ENCODE results near the gene UGT2A1.

Gene UGT2A1

GRCh38 chr4:69584135-69584534 lies 68.9 kb downstream of the UGT2A1 start:
- no peak for ATAC-seq
- TF ChIP-seq PPARA (CRISPR knock-in tag; IDR thresholded peaks at IDR 0.05; ENCODE audit: borderline replicate concordance) (no peak), ZNF70 (CRISPR knock-in tag; IDR thresholded peaks at IDR 0.05) (no peak), ZC3H10 (CRISPR knock-in tag; IDR thresholded peaks at IDR 0.05) (no peak), TCF4 (CRISPR knock-in tag; IDR thresholded peaks at IDR 0.05; ENCODE audit: borderline replicate concordance) (no peak), ZFP30 (CRISPR knock-in tag; IDR thresholded peaks at IDR 0.05) (no peak), ESRRG (CRISPR knock-in tag; IDR thresholded peaks at IDR 0.05) (no peak), ISL1 (CRISPR knock-in tag; IDR thresholded peaks at IDR 0.05) (no peak), ARNTL (CRISPR knock-in tag; IDR thresholded peaks at IDR 0.05; ENCODE audit: borderline replicate concordance, low read depth) (no peak), ZNF565 (CRISPR knock-in tag; conservative IDR thresholded peaks at IDR 0.05; ENCODE audit: low read depth) (no peak), CSRNP3 (CRISPR knock-in tag; IDR thresholded peaks at IDR 0.05) (no peak), ZNF8 (CRISPR knock-in tag; IDR thresholded peaks at IDR 0.05) (no peak), OSR1 (CRISPR knock-in tag; IDR thresholded peaks at IDR 0.05) (no peak), SNAI2 (CRISPR knock-in tag; IDR thresholded peaks at IDR 0.05) (no peak)
- TF ChIP-seq, protein P1, sequence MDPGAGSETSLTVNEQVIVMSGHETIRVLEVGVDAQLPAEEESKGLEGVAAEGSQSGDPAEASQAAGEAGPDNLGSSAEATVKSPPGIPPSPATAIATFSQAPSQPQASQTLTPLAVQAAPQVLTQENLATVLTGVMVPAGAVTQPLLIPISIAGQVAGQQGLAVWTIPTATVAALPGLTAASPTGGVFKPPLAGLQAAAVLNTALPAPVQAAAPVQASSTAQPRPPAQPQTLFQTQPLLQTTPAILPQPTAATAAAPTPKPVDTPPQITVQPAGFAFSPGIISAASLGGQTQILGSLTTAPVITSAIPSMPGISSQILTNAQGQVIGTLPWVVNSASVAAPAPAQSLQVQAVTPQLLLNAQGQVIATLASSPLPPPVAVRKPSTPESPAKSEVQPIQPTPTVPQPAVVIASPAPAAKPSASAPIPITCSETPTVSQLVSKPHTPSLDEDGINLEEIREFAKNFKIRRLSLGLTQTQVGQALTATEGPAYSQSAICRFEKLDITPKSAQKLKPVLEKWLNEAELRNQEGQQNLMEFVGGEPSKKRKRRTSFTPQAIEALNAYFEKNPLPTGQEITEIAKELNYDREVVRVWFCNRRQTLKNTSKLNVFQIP (CRISPR knock-in tag; IDR thresholded peaks at IDR 0.05; ENCODE audit: borderline replicate concordance, low read depth), result no peak
- TF ChIP-seq, protein P2, sequence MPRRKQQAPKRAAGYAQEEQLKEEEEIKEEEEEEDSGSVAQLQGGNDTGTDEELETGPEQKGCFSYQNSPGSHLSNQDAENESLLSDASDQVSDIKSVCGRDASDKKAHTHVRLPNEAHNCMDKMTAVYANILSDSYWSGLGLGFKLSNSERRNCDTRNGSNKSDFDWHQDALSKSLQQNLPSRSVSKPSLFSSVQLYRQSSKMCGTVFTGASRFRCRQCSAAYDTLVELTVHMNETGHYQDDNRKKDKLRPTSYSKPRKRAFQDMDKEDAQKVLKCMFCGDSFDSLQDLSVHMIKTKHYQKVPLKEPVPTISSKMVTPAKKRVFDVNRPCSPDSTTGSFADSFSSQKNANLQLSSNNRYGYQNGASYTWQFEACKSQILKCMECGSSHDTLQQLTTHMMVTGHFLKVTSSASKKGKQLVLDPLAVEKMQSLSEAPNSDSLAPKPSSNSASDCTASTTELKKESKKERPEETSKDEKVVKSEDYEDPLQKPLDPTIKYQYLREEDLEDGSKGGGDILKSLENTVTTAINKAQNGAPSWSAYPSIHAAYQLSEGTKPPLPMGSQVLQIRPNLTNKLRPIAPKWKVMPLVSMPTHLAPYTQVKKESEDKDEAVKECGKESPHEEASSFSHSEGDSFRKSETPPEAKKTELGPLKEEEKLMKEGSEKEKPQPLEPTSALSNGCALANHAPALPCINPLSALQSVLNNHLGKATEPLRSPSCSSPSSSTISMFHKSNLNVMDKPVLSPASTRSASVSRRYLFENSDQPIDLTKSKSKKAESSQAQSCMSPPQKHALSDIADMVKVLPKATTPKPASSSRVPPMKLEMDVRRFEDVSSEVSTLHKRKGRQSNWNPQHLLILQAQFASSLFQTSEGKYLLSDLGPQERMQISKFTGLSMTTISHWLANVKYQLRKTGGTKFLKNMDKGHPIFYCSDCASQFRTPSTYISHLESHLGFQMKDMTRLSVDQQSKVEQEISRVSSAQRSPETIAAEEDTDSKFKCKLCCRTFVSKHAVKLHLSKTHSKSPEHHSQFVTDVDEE (CRISPR knock-in tag; IDR thresholded peaks at IDR 0.05), result no peak

- TF ChIP-seq TCF4 (CRISPR knock-in tag; IDR thresholded peaks at IDR 0.05; ENCODE audit: borderline replicate concordance), result no peak
- TF ChIP-seq, protein P2 (CRISPR knock-in tag; IDR thresholded peaks at IDR 0.05), result no peak
- no peak for TF ChIP-seq CSRNP3 (CRISPR knock-in tag; IDR thresholded peaks at IDR 0.05)
- TF ChIP-seq ISL1 (CRISPR knock-in tag; IDR thresholded peaks at IDR 0.05), result no peak
- no peak for TF ChIP-seq CSDC2 (CRISPR knock-in tag; IDR thresholded peaks at IDR 0.05)
- no peak for TF ChIP-seq TOX (CRISPR knock-in tag; IDR thresholded peaks at IDR 0.05; ENCODE audit: borderline replicate concordance)
- no peak for TF ChIP-seq ZFP3 (CRISPR knock-in tag; IDR thresholded peaks at IDR 0.05)
- TF ChIP-seq, protein P1 (CRISPR knock-in tag; IDR thresholded peaks at IDR 0.05; ENCODE audit: borderline replicate concordance, low read depth), result no peak
- no peak for TF ChIP-seq ZNF8 (CRISPR knock-in tag; IDR thresholded peaks at IDR 0.05)
- TF ChIP-seq ZC3H10 (CRISPR knock-in tag; IDR thresholded peaks at IDR 0.05), result no peak
- no peak for TF ChIP-seq CREB5 (CRISPR knock-in tag; IDR thresholded peaks at IDR 0.05; ENCODE audit: low read depth)
- no peak for TF ChIP-seq ZNF70 (CRISPR knock-in tag; IDR thresholded peaks at IDR 0.05)
- TF ChIP-seq RARB (CRISPR knock-in tag; IDR thresholded peaks at IDR 0.05), result no peak
- ATAC-seq, result no peak
Observed at GRCh38 chr4:69583543-69583942, 69.5 kb downstream of the UGT2A1 start.

Measured in SK-N-SH treated with all-trans-retinoic acid at 6 μM for 48 hours (cell line).